Measurements from ENCODE around the gene ZNF385A. TPM values are rescaled to one million over a fixed set of nuclear protein-coding genes. Genes with fewer than 3 reads are reported as not detected.

The ZNF385A gene
- polyA plus RNA-seq, 1 donor from 2014 or later: 0.46 TPM

DNA sequence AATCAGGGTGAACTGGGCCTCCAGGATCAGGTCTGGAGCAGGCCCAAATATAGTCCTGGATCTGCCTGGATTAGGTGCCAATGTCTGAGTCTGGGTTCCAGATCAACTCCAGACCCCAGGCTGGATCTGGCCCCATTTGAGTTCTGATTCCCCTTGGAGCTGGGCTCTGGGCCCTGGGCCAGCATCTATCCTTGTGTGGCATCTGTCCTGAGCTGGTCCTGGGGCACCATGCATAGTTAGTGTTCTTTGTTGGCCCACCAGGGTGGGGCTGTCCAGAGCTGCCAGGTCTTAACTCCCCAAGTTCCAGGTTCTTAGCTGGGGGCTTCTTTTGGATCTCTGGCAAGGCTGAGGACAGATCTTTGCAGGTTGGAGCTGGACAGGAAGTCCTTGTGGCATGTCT is 11.0 kb upstream of the ZNF385A start:
- TF ChIP-seq RAD21 (conservative IDR thresholded peaks at IDR 0.05) (no peak), POLR2AphosphoS5 (IDR thresholded peaks at IDR 0.05) (no peak), EP300 (conservative IDR thresholded peaks at IDR 0.05; ENCODE audit: poor library complexity, severe bottlenecking) (no peak), MXI1 (conservative IDR thresholded peaks at IDR 0.05; ENCODE audit: poor library complexity, severe bottlenecking) (no peak), SMC3 (conservative IDR thresholded peaks at IDR 0.05; ENCODE audit: poor library complexity) (no peak), EZH2 (IDR thresholded peaks at IDR 0.05; ENCODE audit: borderline replicate concordance, insufficient read depth, low read length, poor library complexity, severe bottlenecking) (no peak), TAF1 (IDR thresholded peaks at IDR 0.05; ENCODE audit: low read depth) (no peak)
- TF ChIP-seq, protein P1, sequence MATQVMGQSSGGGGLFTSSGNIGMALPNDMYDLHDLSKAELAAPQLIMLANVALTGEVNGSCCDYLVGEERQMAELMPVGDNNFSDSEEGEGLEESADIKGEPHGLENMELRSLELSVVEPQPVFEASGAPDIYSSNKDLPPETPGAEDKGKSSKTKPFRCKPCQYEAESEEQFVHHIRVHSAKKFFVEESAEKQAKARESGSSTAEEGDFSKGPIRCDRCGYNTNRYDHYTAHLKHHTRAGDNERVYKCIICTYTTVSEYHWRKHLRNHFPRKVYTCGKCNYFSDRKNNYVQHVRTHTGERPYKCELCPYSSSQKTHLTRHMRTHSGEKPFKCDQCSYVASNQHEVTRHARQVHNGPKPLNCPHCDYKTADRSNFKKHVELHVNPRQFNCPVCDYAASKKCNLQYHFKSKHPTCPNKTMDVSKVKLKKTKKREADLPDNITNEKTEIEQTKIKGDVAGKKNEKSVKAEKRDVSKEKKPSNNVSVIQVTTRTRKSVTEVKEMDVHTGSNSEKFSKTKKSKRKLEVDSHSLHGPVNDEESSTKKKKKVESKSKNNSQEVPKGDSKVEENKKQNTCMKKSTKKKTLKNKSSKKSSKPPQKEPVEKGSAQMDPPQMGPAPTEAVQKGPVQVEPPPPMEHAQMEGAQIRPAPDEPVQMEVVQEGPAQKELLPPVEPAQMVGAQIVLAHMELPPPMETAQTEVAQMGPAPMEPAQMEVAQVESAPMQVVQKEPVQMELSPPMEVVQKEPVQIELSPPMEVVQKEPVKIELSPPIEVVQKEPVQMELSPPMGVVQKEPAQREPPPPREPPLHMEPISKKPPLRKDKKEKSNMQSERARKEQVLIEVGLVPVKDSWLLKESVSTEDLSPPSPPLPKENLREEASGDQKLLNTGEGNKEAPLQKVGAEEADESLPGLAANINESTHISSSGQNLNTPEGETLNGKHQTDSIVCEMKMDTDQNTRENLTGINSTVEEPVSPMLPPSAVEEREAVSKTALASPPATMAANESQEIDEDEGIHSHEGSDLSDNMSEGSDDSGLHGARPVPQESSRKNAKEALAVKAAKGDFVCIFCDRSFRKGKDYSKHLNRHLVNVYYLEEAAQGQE (IDR thresholded peaks at IDR 0.05; ENCODE audit: borderline replicate concordance): no peak
- TF ChIP-seq, protein P2, sequence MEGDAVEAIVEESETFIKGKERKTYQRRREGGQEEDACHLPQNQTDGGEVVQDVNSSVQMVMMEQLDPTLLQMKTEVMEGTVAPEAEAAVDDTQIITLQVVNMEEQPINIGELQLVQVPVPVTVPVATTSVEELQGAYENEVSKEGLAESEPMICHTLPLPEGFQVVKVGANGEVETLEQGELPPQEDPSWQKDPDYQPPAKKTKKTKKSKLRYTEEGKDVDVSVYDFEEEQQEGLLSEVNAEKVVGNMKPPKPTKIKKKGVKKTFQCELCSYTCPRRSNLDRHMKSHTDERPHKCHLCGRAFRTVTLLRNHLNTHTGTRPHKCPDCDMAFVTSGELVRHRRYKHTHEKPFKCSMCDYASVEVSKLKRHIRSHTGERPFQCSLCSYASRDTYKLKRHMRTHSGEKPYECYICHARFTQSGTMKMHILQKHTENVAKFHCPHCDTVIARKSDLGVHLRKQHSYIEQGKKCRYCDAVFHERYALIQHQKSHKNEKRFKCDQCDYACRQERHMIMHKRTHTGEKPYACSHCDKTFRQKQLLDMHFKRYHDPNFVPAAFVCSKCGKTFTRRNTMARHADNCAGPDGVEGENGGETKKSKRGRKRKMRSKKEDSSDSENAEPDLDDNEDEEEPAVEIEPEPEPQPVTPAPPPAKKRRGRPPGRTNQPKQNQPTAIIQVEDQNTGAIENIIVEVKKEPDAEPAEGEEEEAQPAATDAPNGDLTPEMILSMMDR (IDR thresholded peaks at IDR 0.05; ENCODE audit: poor library complexity, severe bottlenecking): no peak
- H3F3A ChIP-seq (ENCODE audit: insufficient read depth, low read length, poor library complexity, severe bottlenecking): no peaks in the 10 kb centered on the region

DNA sequence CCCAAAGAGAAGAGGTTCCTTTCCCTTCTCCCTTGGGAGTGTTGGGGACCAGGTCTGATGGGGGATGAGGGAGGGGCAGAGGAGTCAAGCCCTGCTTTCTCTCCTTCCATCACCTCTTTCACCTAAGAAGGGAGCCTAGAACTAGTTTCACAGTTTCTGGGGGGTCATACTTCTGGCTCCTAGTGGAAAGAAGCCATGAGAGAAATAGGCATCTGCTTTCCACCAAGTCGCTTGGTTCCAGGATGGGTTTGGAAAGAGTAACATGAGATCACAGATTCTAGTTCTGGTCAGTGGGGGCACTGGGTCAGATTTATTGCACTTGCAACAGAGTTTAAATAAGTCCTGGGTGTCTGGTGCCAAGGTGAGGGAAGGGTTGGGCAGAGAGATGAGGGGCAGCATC is 10.5 kb upstream of the ZNF385A start:
- Histone ChIP-seq H3K79me2 (replicated peaks; ENCODE audit: insufficient read depth, low read length) (no peaks in the 10 kb centered on the region), H3K9me3 (ENCODE audit: low read length) (no peaks in the 10 kb centered on the region), H3K9ac (ENCODE audit: low read length) (no peak overlapping the region), H3K36me3 (ENCODE audit: insufficient read depth, low read length) (no peaks in the 10 kb centered on the region), H3K27me3 (ENCODE audit: insufficient read depth, low read depth, low read length) (no peaks in the 10 kb centered on the region), H3F3A (ENCODE audit: insufficient read depth, low read length, poor library complexity, severe bottlenecking) (no peaks in the 10 kb centered on the region), H3K4me2 (ENCODE audit: low read length) (no peak overlapping the region), H3K4me3 (ENCODE audit: low read length) (no peak overlapping the region), H3K27ac (ENCODE audit: low read length) (no peak overlapping the region), H3K9me2 (ENCODE audit: insufficient read depth, low read length) (no peaks in the 10 kb centered on the region), H4K20me1 (ENCODE audit: insufficient read depth) (no peaks in the 10 kb centered on the region), H2AFZ (ENCODE audit: low read depth, low read length) (no peak overlapping the region)
- TF ChIP-seq SMC3 (conservative IDR thresholded peaks at IDR 0.05; ENCODE audit: poor library complexity) (no peak), POLR2AphosphoS5 (IDR thresholded peaks at IDR 0.05) (no peak), EP300 (conservative IDR thresholded peaks at IDR 0.05; ENCODE audit: poor library complexity, severe bottlenecking) (no peak), TAF1 (IDR thresholded peaks at IDR 0.05; ENCODE audit: low read depth) (no peak), MXI1 (conservative IDR thresholded peaks at IDR 0.05; ENCODE audit: poor library complexity, severe bottlenecking) (no peak), EZH2 (IDR thresholded peaks at IDR 0.05; ENCODE audit: borderline replicate concordance, insufficient read depth, low read length, poor library complexity, severe bottlenecking) (no peak), RAD21 (conservative IDR thresholded peaks at IDR 0.05) (no peak)
- TF ChIP-seq, protein P2 (IDR thresholded peaks at IDR 0.05; ENCODE audit: poor library complexity, severe bottlenecking): no peak
- TF ChIP-seq, protein P1 (IDR thresholded peaks at IDR 0.05; ENCODE audit: borderline replicate concordance): no peak

More for the DNA sequence above, 11.0 kb upstream of the ZNF385A start:
- Histone ChIP-seq H3K36me3 (ENCODE audit: insufficient read depth, low read length) (no peaks in the 10 kb centered on the region), H3K9me2 (ENCODE audit: insufficient read depth, low read length) (no peaks in the 10 kb centered on the region), H3K4me2 (ENCODE audit: low read length) (no peak overlapping the region), H3K27ac (ENCODE audit: low read length) (no peak overlapping the region), H3K4me3 (ENCODE audit: low read length) (no peak overlapping the region), H2AFZ (ENCODE audit: low read depth, low read length) (no peak overlapping the region), H4K20me1 (ENCODE audit: insufficient read depth) (no peaks in the 10 kb centered on the region), H3K9ac (ENCODE audit: low read length) (no peak overlapping the region), H3K79me2 (replicated peaks; ENCODE audit: insufficient read depth, low read length) (no peaks in the 10 kb centered on the region), H3K9me3 (ENCODE audit: low read length) (no peaks in the 10 kb centered on the region), H3K27me3 (ENCODE audit: insufficient read depth, low read depth, low read length) (no peaks in the 10 kb centered on the region)
